Hindlimb muscle (tissue), 1 donor: ENCODE measurements around the gene SIRT7. TPM values are rescaled to one million over a fixed set of nuclear protein-coding genes. Genes with fewer than 3 reads are reported as not detected.

Experiments used
- DNase-seq: peaks from one replicate; pipeline ENCODE4 v3.0.0-alpha.2; 2013
- polyA plus RNA-seq: library from polyadenylated mRNA; unstranded; fragments of 120-200 nt; gene quantifications from one replicate; pipeline ENCODE4 v1.2.1, GENCODE V29; 2013; ENCODE audit not compliant: insufficient read length

Gene SIRT7
- polyA plus RNA-seq, 1 donor: 9.3 TPM

DNA sequence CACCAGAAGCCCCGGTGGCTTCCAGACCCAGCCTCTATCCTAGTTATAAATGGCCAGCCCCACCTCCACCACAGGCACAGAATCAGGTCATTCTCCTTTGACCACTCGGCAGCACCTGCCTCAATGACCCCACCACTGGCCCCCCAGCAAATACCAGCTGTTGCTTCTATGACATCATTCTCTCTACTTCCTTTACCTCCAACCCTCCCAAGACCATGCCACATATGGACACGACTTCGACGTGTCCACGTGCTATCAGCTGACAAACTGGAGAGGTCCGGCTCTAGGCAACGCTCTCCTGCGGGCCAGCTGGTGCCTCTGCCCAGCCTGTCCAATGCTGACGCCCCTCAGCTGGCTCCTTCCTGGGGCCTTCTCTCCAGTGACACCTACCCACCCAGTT, 32.5 kb downstream of the SIRT7 start:
- no peak for DNase-seq

DNA sequence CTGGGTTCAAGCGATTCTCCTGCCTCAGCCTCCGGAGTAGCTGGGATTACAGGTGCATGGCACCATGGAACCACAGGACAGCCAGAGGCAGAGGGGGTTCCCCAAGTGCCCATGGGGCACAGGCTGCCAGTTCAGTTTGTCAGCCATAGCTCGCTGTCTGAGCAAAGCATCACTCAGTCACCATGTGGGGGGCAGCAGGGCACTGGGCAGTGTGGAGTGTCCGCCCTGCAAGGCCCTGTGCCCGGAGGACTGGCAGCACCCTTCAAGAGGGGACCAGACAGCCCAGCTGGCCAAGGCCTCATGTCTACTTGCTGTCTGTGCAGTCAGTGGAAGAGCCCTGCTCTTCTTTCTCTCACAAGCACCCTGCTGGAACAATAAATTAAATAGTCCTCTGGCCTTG, 33.0 kb downstream of the SIRT7 start:
- no peak for DNase-seq

DNA sequence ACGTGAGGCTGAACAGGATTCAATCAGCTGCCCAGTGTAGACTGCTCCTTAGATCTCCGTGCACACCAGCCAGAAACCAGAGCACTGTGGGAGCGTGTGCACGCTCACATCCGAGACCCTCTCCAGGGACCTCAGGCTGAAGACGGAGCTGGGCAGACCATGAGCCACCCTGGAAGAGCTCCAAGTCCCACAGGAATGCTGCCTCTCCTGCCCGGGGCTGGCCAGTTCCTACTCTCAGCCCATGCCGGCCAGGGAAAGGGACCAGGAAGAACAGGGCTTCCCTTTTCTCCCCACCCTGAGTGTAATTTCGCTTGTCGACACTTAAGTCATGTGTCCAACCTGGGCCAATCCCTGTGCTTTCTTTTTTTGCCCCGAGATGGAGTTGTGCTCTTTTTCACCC, 33.5 kb downstream of the SIRT7 start:
- DNase-seq: no peak

DNA sequence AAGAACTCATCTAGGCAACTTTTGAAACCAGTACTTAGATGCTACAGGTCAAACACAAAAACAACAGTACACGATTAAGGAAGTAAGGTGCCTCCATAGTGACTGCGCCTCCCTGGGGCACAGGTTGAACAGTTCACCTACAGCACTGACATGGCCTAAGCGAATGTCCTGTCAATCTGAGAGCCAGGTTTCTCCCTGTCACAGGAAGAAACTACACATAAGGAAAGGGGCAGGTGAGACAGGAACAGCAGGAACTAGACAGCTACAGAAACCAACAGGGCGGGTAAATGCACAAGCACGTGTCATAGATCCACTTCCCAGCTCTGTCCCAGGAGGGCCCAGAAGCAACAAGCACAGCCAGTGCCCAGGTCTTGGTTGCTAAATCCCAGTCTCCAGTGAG, 38.9 kb downstream of the SIRT7 start:
- no peak for DNase-seq

DNA sequence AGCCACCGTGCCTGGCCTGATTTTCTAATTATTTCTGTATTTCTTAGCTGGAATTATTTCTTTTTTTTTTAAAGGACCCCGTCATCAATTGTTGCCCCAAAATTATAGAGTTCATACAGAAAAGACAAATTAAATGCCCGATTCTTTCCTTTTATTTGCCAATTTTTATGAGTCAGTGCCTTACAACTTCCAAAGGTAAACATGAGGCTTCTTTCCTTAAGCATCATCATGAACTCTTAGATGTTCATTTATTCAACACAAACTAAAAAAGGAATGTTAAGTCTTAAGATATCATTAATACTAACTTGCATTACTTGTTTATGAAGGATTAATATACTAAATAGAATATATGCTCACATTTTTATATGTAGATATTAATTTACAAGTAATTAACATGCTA, 39.7 kb downstream of the SIRT7 start:
- DNase-seq: no peak

DNA sequence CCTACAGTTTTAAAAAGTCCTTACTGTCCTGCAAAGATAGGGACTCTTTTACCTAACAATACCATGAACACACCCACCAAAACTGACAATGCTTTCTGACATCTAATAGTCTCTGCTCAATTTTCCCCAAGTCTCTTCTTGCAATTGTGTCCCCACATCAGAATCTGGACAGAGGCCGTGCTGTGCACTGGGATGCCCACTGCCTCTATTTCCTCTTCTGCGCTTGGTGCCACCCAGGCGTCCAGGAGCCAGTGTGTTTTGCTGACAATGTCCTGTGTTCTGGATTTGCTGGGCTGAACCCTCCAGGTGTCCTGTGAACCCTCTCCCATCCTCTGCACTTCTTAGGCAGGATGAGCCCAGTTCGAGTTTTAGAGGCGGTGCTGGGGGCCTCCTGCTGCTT, 40.4 kb downstream of the SIRT7 start:
- no peak for DNase-seq

DNA sequence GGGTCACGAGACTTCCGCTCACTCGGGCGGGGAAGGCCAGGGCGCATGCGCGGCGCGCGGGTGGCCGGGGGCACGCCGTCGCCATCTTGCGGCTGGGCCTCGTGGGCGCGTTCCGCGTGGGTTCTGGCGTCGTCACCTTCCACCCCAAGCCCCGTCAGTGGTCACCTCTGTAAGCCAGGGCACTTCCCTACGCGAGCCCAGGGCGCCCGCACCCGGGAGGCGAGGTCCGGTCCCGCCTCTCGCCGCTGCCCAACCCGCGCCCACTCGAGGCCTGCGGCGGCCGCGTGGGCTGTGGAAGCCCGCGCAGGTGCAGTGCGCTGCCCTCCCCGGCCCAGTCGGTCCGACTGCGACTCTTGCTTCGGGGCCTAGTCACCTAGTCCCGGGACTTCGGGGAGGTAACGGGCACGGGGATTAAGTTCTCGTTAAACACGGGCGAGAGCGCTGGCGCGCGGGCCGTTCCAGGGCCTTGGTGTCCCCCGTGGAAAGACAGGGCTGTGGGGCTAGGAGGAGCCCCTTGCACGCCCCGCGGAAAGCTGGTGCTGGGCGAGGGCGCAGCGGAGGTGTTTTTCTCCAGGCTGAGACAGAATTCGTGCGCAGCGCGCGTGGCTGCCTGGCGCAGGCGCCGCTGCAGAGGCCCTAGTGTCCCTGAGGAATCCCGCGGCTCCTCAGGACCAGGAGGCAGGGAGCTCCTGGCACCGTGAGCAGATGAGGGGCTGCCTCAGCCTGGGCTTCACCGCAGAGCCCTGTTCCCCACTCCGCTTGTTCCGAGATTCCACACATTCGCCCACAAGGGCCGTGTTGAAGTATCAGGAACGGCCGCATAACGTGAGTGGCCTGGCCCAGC, 46.4 kb downstream of the SIRT7 start:
- DNase-seq: peak; percentile 94

DNA sequence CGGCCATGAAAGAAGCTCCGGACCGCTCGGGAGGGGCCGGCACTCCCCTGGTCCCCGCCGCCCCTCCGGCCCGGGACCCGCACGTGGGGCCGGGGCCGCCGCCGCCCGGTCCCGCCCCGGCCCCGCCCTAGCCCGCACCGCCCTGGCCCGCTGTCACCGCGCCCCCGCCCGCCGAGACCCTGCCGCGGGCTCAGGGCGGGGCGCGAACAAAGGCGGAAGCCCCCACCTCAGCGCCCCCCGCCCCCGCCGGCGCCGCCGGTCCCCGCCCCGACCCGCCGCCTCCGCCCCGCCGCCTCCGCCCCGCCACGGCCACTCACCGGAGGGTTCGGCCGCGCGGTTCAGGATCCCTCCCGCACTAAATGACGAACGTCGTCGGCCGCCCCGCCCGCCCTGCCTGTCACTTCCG, 47.0 kb downstream of the SIRT7 start, which contains the start of gene ARHGDIA:
TSS of gene ARHGDIA (minus strand) at position 357 of the 406 bp plus-strand sequence. CDS start 1,407 bp downstream, outside the sequence.
- no peak for DNase-seq

DNA sequence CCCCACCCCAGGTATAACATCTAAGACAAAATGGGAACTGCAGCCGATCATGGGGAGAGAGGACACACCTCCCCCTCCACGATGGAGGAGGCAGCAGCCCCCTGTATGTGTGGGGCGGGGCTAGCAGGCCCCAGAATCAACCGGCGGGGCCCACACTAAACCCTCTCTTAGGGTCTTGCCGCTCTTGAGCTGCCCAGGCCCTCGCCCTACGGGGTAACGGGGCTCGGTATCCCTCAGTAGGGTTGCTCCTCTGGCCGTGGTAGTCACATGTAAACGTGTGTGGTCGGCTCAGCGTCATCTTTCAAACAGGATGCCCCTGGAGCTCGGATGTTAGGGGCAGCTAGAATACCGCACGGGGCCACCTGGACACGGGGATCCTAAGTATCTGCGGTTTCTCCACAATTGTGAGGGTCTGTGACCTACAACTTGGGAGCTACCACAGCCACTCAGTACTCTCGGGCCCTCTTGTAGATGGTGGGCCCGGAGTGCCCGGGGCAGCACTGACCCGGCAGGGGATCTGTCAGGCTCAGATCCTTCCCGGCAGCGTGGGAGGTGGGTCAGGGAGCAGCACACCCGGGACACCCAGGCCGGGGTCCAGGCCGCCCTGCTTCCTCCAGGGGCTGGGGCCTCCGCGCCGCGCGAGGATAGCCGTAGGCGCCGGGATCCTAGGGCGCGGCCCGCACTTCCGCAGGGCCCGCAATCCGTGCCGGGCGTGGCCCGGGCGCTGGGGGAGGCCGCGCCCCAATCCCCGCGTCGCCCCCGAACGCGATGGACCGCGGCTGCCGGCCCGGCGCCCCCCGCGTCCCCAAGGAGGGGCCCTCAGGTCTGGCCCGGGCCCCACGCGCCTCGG, 47.6 kb downstream of the SIRT7 start:
- no peak for DNase-seq

DNA sequence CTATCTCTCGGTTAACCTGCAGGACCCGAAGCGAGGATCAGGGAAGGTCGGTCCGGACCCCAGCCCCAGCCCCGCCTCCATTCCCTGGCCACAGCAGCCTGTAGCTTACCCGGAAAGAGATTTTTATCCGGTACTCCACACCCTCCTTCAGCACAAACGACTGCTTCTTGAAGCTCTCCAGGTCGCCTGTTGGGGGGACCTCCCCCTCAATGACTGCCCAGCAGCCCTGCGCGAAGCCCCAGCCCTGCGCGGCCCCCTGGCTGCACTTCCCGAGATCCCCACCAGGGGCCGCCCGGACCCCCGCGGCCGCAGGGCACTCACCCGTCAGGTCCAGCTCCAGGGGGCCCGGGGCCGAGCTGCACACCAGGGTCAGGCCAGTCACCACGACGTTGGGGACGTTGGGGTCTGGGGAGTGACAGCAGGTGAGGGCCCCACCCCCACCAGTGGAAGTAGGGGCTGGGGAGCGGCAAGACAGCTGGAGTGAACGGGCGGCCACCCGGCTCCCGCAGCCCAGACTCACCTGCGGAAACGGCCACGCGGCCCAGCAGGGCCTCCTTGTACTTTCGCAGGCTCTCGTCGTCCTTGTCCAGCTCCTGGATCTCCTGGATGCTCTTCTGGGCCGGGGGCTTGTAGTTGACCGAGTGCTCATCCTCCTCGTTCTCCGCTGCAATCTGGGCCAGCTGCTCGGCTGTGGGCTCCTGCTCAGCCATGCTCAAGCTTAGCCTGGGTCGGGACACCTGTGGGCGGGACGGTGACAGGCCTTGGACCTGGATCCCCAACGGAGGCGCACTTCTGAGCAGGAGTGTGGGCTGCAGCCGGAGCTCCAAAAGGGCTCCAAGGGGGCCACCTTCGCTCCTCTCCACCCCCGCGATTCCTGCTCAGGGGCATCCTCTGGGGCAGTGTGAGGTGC, 48.5 kb downstream of the SIRT7 start:
- no peak for DNase-seq

DNA sequence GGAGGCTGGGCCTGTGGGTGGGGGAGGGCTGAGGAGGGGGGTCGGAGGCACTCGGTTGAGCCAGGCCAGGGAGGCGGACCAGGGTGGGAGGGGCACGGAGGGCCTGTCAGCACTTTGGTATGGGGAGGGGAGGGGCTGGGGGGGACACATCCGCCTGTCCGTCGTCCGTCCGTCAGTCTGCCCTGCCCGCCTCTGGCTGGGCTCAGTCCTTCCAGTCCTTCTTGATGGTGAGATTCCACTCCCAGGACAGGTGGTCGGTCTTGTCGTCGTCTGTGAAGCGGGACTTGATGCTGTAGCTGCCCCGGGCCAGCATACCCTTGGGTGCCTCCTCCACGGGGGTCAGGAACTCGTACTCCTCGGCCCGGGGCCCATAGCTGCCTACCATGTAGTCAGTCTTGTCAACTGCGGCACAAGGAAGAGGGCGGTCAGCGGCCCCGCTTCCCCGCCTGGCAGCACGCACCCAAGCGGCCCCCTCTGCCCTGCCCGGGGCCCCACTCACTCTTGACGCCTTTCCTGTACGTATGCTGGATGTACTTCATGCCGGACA, 49.2 kb downstream of the SIRT7 start:
- DNase-seq: no peak

DNA sequence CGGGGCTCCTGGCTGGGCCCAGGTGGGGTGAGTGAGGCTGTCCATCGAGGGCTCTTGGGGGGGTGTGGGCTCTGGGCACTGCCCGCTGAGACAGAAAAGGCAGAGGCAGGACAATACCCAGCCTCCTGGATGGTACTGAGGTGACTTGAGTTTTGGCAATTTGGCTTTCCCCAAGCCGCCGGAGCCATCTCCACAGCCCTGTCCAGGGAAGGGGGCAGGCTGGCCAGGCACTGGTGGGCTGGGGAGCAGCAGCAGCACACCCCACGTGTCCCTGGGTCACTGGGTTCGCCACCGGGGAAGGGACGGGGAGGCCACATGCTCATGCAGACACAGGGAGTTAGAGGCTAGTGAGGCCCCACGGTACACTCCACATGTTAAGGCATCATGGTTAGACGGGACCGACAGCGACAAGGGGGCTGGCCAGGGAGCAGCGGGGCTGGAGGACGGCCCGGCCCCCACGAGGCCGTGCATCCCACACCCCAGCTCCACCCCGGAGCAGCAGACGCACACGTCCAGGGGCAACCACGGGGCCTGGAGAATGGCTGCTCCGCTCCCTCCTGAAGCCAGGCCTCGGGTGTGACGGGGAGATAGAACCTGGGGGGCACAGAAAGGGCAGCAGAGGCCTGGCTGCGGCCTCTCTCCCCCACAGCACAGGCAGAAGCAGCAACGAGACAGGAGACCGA, 49.8 kb downstream of the SIRT7 start:
- no peak for DNase-seq

DNA sequence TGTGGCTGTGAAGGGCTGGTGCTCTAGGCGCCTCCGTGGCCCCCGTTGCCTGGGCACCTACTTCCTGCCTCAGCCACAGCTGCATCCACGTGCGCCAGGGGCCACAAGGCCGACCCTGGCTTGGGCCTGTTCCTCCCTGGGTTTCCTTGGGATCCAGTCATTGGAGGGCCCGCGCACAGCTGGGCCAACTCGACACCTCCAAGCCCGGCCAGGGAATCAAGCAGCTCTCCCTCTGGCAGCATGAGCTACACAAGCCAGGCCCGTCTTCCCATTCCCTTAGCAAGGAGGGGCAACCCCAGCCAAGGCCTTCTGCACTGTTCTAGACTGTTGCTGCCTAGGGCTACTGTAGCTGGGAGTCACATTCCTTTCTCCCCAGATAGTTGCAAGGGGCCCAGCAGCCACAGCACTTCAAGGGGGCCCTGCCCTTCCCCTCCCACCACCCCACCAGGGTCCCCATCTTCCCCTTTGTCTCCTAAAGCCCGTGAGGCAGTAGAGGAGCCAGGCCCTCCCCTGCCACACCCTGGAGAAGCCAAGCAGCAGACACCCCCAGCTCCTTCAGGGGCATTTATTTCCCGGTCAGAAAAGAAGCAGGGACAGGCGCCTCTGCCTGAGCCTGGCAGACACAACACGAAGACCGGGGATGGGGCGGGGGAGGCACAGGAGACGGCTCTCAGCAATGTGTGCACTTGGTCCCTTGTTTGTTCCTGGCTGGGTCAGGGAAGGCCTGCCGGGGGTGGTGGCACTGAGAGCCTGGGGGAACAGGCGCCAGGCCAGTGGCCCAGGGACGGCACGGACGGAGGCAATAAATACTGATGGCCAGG, 50.6 kb downstream of the SIRT7 start:
- no peak for DNase-seq

DNA sequence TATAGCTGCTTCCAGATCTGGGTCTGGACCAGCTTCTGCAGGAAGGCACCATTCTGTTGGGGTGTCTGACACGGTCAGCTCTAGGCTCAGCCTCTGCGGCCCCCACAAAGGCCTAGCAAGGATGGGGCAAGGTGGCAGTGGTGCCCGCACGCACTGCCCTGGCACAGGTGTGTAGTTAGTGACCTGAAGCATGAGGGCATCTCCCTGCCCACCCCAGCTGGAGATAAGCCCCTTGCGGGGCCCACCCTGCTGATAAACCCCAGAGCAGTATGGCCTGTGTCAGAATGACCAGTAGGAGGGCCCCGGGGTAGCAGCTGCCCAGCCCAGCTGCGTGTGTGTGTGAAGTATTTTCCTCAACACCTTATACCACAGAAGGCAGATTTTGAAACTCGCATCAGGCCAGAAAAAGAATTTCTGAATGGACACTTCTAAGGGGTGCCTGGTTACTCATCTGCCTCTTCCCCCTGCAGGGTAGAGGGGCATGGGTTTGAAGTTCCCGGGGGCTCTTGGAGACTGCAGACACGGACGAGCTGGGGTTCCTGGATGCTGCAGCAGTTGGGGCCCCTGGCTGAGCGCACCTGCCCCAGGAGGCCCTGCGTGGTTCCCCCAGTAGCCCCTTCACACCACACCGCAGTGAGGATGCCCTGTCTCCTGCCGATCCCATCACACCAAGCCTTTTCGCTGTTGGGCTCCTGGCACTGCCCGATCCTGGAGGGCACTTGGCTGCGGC, 51.4 kb downstream of the SIRT7 start:
- DNase-seq: no peak

DNA sequence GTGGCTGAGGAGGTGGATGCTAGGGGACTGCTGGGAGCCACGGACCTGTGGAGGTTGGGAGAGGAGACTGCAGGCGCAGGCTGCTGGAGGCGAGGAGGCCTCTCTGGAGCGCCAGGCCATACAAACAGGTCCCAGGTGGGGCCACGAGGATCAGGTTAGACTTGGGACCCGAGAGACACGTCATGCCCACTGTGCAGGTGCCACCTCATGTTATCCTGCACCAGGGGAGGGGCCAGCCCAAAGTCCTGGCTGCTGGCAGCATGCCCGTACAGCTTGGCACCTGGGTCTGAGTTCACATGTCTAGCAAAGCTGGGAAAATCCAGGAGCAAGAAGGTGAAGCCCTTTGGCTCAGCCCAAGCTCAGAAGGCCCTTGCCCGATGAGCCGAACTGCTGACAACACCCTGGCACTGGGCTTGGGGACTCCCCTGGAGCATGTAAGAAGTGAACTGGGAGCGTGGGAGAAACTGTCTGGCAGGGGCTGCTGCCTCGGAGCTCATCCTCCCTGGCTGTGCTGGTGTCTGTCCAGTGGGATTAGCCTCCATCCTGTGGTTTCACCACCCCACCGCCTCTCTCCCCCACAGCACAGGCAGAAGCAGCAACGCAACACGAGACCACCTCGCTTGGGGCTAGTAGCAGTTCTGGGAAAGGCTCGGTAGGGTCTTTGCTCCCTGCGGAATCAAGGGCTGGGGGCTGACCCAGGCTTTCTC, 52.1 kb downstream of the SIRT7 start:
- DNase-seq: no peak

DNA sequence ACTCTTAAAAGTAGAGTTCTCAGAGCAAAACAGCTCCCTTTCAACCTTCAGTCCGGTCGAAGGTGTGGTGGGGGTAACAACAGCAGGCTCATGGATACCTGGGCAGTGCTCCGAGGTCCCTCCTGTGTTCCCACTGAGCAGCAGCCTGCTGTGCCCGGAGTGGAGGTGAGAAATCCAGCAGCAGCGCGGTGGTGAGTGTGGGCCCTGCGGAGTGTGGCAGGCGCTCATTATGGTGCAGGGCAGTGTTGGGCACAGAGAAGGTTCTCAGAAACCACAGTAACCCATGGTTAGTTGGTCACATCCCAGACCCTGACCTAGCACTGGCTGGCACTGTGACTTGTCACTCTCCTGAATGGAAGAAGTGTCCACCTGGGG, 52.6 kb downstream of the SIRT7 start:
- no peak for DNase-seq

DNA sequence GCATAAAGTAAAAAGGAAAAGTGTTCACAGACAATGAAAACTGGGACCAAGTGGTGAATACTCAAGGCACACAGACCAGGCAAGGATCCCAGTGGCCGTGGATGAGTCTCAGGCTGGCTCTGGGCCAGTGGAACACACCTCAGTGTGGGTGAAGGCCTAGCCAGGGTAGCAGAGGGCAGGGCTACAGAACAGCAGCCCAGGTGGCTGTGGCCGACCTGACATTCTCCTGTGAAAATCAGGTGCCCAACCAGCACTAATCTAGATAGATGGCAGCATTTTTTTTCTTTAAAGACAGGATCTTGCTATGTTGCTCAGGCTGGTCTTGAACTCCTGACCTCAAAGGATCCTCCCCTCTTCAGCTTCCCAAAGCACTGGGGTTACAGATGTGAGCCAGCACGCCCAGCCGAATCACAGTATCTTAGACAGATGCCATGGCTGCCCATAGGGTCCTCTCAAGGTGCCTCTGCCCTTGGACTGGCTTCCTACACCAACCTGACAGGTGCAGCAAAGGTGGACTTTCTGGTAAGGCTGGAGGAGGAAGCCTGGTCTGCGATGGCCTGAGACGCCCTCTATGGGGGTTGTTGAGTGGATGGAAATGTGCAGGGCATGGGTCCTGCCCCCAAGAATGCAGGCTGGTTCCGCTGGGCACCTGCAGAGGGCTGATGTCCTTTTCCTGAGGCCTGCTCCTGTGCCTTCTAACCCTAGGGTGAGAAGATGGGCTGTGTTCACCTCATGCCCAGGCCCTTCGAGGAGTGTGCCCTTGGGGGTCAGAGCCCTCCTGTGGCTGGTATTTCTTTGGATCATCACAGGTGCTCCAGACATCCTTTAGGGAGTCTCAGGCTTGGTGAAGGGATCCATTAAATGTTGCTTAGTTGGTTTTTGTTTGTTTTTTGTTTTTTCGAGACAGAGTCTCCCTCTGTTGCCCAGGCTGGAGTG, 53.9 kb downstream of the SIRT7 start:
- DNase-seq: no peak

DNA sequence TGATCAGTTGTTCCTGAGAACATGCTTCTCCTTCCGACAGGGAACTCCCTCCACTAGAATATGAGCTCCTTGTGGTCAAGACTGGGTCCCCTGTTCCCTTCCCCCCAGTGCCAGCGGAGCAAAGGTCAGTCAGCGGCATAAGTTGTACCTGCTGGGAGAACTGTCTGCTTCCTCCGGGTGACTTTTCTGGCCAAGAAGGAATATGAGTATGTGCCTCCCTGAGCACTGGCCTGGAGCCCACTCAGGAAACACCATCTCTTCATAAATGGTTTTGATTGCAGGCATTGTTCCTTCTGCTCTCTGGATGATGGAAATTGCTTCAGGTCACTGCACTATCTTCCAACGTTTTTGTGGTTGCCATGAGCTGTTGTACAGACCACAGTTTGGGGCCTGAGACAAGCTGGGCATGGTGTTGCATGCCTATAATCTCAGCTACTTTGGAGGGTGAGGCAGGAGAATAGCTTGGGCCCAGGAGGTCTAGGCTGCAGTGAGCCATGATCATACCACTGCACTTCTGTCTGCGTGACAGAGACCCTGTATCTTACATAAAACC, 54.8 kb downstream of the SIRT7 start:
- DNase-seq: no peak
